Measurements from ENCODE around the gene MAP1LC3B2.

DNA sequence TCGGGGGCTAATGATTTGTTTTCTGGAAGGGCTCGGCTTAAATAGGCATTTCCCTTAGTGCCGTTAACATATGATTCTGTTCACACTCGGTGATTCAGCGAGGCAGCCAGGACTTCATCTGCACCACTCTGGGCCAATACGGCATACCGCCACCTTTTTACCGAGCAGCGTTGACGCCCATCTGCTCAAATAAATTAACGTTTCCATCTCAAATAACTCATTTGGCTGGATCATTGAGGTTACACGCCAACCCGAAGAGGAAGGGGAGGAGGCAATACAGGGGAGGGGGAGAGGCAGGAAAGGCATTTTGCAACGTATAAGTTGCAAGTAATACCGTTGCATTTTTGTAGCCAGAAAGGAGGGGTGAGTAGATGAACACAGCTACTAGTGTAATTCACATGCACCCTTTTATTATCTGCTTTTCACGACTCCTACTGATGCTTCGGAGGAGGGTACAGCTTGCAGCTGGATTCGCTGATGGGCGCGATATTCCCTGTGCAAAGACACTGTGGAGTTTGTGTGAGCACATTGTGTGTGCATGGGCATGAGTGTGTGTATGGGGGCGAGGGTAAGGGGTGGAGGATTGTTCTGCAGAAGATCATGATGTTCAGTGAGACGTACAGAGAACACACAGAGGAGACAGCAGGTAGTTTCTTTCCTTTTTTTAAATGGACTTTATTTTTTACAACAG is 45.9 kb downstream of the MAP1LC3B2 start:
- TF ChIP-seq ARNTL (CRISPR knock-in tag; IDR thresholded peaks at IDR 0.05; ENCODE audit: borderline replicate concordance, low read depth) (no peak), BACH2 (CRISPR knock-in tag; IDR thresholded peaks at IDR 0.05; ENCODE audit: borderline replicate concordance) (no peak), ZC3H10 (CRISPR knock-in tag; IDR thresholded peaks at IDR 0.05) (no peak), ZFP3 (CRISPR knock-in tag; IDR thresholded peaks at IDR 0.05) (no peak), ZFP30 (CRISPR knock-in tag; IDR thresholded peaks at IDR 0.05) (no peak), GLIS3 (CRISPR knock-in tag; IDR thresholded peaks at IDR 0.05) (no peak), ESRRG (CRISPR knock-in tag; IDR thresholded peaks at IDR 0.05) (no peak), OSR1 (CRISPR knock-in tag; IDR thresholded peaks at IDR 0.05) (no peak), RARB (CRISPR knock-in tag; IDR thresholded peaks at IDR 0.05) (no peak)
- TF ChIP-seq, protein P1, sequence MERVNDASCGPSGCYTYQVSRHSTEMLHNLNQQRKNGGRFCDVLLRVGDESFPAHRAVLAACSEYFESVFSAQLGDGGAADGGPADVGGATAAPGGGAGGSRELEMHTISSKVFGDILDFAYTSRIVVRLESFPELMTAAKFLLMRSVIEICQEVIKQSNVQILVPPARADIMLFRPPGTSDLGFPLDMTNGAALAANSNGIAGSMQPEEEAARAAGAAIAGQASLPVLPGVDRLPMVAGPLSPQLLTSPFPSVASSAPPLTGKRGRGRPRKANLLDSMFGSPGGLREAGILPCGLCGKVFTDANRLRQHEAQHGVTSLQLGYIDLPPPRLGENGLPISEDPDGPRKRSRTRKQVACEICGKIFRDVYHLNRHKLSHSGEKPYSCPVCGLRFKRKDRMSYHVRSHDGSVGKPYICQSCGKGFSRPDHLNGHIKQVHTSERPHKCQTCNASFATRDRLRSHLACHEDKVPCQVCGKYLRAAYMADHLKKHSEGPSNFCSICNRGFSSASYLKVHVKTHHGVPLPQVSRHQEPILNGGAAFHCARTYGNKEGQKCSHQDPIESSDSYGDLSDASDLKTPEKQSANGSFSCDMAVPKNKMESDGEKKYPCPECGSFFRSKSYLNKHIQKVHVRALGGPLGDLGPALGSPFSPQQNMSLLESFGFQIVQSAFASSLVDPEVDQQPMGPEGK (CRISPR knock-in tag; IDR thresholded peaks at IDR 0.05; ENCODE audit: borderline replicate concordance) = no peak
- TF ChIP-seq, protein P2, sequence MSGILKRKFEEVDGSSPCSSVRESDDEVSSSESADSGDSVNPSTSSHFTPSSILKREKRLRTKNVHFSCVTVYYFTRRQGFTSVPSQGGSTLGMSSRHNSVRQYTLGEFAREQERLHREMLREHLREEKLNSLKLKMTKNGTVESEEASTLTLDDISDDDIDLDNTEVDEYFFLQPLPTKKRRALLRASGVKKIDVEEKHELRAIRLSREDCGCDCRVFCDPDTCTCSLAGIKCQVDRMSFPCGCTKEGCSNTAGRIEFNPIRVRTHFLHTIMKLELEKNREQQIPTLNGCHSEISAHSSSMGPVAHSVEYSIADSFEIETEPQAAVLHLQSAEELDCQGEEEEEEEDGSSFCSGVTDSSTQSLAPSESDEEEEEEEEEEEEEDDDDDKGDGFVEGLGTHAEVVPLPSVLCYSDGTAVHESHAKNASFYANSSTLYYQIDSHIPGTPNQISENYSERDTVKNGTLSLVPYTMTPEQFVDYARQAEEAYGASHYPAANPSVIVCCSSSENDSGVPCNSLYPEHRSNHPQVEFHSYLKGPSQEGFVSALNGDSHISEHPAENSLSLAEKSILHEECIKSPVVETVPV (CRISPR knock-in tag; IDR thresholded peaks at IDR 0.05) = no peak
